ENCODE measurements around the gene ALDH1L1.
A peak's percentile ranks its signal among the peaks of the same experiment; 100 is the strongest.

The ALDH1L1 gene

DNA sequence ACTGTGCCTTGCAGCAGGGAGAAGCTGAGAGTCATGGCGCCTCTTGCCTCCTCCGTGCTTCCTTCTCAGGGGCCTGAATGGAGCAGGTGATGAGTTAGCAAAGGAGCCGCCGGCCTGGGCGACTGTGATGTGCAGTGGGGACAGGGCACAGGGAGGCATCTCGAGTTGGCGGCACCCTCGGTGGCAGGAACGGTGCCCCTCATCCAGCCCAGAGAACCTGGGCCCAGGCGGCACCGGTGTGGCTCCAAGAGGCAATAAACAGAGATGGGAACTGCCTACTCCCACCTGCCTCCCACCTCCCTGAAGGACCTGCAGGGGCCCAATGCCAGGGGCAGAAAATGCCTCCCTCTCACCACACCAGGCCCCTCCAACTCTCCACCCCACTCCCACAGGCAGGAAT, 102.6 kb downstream of the ALDH1L1 start:
- DNase-seq: no peak

DNA sequence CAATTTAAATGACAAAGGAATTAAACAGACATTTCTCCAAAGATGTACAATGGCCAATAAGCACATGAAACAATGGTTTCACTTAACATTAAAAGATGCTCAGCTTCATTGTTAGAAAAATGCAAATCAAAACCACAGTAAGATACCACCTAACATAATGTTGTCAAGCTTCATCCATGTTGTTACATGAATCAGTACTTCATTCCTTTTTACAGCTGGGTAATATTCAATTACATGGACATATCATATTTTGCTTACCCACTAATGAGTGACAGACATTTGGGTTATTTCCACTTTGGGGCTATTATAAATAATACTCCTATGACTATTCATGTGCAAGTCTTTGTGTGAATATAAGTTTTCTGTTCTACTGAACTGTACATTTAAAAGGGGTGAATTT, 104.2 kb downstream of the ALDH1L1 start:
- no peak for DNase-seq

DNA sequence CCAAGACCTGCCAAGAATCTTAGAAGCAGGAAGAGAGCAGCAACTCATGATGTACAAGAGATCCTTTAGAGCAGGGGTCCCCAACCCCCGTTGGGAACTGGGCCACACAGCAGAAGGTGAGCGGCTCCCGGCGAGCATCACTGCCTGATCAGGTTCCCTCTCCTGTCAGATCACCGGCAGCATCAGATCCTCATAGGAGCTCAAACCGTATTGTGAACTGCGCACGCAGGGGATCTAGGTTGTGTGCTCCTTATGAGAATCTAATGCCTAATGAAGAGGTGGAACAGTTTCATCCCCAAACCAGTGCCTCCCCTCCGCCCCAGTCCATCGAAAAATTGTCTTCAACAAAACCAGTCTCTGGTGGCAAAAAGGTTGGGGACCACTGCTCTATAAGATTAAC, 110.2 kb downstream of the ALDH1L1 start:
- DNase-seq: no peak

DNA sequence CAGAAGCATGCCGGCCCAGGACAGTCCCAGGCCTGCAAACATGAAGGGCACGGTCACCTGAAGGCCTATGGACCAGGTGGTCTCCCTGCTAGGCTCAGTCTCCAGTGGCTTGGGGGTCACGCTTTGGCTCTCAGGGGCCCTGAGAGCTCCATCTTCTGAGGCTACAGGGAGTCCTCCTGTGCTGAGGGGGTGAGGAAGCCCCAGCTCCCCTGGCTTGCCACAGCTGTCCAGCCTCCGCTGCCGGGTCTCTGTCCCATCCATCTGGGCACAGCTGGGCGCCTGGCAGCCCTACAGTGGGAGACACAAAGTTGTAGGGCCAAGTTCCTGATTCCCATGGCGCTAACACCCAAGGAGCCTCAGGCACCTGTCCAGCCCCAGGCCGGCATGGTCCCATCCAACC, 112.4 kb downstream of the ALDH1L1 start:
- DNase-seq: no peak

DNA sequence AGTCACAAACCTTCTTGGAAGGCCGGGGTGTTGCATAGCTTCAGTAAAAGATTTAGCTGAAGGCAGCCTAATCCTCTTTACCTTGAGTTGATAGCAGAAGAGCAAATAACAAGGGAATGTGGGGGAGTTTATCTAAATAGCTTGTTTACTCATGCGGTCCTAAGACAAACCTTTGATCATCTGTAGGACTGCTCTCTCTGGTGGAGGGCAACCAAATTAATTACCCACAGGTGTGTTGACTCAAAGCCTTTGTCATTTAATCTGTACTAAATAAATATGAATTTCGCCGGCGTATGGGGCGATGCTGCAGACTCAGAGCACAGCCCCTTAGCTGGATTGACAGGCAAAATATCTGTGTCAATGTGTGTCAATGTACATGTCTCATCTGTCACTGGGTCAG, 113.7 kb downstream of the ALDH1L1 start:
- peak; percentile 71 for DNase-seq

DNA sequence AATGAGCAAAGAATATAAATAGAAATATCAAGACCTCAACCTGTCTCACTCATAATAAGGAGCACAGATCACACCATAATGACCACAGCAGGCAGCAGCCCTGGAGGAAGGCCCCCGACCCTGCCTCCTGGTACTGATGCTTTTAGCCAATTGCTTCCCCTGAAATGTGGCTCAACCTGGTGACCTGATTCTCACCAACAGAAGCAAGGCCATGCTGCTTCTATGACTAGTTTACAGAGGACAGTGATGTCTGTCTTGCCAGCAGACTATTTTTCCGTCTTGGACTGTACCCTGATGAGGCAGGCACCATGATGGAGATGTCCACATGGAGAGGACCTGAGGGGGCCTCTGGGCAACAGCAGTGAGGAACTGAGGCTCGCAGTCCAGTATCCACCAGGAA, 114.5 kb downstream of the ALDH1L1 start:
- no peak for DNase-seq

DNA sequence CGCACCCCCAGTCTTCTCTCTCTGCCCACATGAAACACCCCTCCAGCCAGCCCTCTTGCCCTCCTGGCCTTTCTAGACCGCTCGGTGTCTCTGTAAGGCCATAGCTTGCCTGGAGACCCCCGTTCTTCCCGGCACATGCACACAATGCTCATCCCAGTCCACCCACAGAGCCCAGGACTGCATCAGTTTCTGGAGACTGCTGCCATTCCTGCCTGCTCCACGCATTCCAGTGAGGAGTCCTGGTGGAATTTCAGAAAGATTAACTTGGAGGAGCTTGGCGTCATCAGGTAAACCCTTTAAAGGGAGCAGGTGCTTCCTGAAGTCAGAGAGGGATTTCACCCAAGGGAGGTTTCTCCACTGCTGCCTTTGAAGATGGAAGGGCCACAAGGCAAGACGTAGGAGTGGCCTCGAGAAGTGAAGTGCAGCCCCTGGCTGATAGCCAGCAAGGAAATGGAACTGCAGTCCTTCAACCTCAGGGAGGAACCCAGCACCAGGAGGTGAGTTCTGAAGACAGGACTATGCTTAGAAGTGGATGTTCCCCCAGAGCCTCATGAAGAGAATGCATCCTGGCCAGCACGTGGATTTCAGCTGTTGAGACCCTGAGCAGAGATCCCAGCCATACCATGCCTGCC, 115.6 kb downstream of the ALDH1L1 start:
- DNase-seq: no peak

DNA sequence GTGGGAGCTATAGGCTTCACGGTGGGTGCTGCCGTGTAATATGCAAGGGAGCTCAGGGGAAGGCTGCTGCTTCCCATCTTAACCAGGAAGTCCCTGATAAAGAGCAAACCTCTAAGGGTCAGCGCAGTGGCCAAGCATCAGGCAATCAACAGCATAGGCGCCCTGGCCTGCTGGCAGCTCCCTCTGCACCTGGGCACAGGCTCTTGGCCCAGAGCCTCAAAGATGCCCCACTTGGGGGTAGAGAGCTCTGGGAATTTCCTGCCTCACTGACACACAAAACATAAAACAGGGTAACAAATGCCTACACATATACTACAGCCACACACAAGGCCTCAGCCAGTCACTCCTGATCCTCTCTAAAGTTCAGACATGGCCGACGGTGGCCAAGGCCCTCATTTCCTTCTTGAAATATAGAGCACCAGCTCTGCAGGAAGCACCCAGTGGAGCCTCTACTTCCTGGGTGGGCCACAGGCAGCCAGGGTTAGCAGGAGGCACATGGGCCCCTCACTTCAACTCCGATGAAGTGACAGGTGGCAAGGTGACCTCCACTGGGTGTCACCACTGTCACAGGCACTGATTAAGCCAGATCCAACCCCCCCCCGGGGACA, 116.9 kb downstream of the ALDH1L1 start:
- no peak for DNase-seq

DNA sequence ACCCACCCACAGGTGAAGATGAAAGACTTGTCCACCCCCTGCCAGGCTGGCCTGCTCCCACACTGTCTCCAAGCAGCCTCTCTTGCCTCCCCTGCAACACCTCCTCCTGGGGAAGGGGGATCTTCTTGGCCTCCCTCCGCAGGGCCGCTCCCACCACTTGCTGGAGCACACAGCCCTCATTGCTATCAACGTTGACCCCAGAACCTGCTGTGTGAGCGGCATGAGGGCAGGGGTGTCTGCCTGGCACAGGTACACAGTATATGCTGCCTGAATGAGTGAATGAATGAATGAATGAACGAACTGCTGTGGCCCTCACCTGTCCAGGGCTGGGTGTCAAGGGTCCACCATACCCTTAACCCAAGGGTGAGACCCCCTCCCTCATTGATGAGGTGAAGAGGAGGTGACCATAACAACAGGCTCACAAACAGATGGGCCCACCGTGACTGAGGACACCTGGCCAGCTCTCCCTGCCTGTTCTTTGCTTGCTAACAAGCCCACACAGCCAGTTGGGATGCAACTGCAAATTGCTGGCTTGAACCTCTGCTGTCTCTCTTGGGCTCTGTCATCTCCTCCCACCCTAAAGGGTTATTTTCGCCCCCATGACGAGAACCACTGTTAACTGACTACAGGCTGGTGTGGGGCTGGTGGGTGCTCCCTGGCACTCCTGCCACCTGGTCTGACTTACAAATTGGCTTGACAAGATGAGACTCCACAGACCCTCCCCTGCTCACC, 118.9 kb downstream of the ALDH1L1 start:
- DNase-seq: no peak

DNA sequence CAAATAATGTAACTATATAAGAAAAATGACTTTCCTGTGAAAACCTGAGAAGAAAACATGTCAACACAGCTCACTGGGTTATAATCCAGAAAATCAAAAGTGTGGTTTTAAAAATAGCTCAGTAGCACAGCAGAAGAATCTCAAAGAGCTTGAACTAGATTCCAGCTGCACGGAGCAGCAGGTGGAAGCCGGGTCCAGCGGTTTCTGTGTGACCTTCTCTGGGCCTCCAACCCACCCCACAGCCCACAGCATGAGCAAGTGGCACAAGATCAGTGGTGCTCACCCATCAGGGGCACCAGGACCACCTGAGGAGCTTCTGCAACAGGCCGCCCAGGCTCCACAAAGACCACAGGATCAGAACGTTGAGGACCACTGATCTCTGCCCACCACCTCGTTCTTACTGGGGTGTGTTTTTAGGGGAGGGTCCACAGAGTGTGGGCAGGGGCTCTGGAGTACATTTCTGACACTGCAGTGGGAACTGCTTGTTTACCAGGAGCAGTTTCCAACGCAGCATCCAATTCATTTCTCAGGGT, 119.7 kb downstream of the ALDH1L1 start:
- no peak for DNase-seq

DNA sequence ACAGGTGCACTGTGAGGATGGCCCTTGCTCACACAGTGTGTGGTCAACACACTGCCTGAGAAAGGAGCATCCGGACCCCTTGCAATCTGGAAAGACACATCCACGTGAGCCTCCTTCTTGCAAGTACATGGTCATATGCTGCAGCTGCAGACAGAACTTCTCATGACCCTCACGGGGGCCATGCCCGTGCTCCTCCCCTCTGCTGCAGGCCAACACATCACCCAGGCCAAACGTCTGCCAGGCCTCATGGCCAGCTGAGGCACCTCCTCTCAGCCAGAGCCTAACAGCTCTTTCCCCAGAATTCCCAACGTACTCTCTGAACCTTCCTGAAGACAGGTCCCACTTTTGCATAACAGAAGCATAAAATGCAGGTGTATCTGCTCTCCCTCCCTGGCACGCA, 121.7 kb downstream of the ALDH1L1 start:
- no peak for DNase-seq

DNA sequence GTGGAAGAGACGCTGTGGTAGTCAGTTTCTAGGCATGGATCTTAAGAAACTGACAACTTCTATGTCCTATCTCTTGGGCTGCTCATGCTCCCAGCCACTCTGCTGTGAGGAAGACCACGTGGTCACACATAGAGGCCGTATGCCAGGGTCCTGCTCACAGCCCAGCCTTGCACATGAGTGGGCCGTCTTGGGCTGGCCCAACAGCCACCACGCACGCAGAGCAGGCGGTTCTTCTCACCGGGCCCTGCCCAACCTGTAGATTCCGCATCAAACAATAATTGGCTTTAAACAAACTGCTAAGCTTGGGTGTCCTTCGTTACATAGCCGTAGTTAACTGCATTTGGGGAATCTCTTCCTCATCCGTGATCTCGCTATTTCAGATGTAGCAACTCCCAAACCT, 122.5 kb downstream of the ALDH1L1 start:
- peak; percentile 18 for DNase-seq

DNA sequence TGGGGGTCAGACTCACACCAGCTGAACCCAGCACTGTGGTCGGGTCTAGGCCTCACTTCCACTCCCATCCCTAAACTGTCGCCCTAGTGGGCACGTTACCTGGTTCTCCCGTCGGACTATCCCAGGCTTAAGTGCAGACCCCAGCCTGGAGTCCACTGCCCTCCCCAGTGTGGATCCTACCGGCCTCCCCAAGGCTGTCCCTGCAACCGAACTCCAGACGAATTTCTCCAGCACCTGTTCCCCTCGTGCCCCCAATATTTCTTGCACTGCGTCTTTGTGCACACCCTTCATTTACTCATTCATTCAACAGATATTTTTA, 122.9 kb downstream of the ALDH1L1 start:
- no peak for DNase-seq

DNA sequence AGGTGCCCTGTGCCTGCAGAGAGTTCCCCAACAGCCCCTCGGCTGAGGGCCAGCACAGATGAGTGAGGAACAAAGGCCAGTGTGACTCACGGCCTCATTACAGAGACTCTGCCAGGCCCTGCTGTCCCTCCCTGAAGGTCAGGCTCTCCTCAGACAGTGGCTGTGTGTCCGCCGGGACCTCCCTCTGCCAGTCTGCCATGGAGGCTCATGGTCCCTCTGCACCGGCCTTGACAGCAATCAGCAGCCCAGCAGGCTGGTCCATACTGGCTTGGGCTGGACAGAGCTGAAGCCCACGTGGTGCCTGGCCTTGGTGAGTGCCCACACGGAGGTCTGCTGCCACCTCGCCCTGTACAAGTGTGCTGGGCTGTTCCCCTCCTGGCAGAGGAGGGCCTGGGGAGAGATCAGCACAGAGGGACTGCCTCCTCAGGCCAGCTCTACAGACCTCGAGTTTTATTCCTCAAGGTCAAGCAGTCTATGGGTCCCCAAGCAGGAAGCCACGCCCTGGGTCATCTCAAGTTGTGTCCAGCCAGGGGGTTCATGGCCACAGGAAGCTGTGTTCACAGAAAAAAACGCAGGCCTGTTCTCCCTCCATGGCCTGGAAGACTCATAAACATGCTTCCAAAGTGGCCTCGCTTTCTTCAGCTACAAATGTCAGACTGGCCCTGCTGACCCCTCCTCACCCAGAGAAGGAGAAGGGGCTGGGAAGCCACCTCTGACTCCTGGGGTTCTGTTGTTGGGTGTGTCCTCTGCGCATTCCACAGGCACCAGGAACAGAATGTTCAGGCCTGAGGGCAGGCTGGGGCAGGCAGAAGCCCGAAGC, 123.5 kb downstream of the ALDH1L1 start:
- no peak for DNase-seq

DNA sequence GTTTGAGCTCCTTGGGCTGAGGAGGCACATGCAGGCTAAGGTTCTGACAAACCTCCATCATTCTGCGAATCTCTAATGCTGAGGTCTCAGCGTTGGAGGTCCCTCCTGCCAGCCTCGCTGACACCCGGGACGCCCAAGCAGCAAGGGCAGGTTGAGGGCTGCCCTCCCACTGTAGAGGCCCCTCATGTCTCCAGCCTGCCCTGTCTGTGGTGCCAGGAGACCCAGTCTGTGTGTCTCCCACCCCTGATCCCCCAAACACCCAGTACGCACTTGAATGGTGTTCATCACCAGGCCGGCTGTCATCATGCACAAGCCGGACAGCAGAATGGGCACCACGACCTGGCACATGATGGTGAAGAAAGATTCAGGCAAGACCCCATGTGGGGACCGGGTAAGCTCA, 124.3 kb downstream of the ALDH1L1 start:
- DNase-seq: no peak

DNA sequence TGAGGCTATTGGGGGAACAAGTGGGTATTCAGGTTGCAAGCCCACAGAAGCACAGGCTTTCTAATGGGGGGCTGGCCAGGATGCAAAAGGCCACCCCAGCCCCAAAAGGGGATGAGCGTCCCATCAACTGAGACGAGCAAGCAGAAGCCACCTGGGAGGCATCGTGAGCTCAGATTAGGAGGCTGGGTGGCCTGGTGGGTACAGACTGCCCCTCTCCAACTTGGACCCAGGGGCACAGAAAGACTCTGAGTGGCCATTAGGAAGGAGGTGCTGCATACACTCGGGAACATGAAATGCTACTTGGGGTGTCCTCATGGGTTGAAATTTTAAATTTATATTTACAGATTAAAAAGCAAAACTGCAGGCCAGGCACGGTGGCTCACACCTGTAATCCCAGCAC, 125.5 kb downstream of the ALDH1L1 start:
- DNase-seq: no peak

DNA sequence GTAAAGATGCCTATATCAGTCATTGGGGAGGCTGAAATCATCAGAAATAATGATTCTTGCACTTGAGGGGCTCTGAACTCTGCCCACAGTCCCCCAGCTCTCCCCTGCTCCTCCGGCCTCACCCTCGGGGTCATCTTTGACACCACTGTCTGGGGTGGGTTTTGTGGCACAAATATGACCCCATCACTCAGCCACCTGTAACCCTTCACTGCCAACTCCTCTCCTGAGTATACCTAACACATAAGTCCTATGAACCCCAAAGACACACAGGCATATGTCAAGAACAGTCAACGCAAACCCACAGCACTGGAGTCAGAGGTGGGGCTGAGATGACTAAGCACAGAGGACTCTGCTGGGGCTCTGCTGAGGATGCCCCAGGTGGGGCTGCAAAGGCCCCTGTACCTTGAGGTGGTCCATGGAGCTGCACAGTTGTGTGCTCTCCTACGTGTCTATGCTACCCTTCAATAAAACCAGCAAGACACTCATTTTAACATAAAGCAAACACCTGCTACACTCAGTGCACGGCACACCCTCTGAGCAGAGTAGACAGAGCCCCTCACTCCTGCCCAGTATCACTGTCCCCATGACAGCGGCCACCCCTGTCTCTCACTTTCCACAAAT, 126.3 kb downstream of the ALDH1L1 start:
- no peak for DNase-seq

All from NCI-H82 (cell line).